ENCODE results near the gene STX17.
"Not testable (repeated sequence)": the region's sequence is repeated elsewhere in the genome, so short reads cannot be mapped to it uniquely, and the experiment has no call there.

Gene STX17

GRCh38 chr9:99906403-99907207 is at the start of gene STX17:
STX17 (plus strand) TSS chr9:99906654; CDS start chr9:99915240, 8,586 bp downstream.
- peak within 1 kb of the TSS; percentile 98 for H3K27ac Mint-ChIP-seq
- H3K27me3 Mint-ChIP-seq, result peaks cover 4% of the 10 kb centered on the region
- peaks cover 20% of the 10 kb centered on the region for H3K4me1 Mint-ChIP-seq
- ATAC-seq (ENCODE audit: low read depth) (peak; percentile 84), DNase-seq (ENCODE audit: low spot score in 2 of 2) (peak; percentile 85 to 92)
- H3K4me3 Mint-ChIP-seq, result peak within 1 kb of the TSS; percentile 93
- H3K36me3 Mint-ChIP-seq, result peaks cover 2% of the 10 kb centered on the region
- H3K9me3 Mint-ChIP-seq, result peaks cover 2% of the 10 kb centered on the region

GRCh38 chr9:99857576-99857975 is 48.9 kb upstream of the STX17 start:
- not testable (repeated sequence) for DNase-seq (ENCODE audit: low spot score in 2 of 2); H3K27me3 Mint-ChIP-seq; H3K4me3 Mint-ChIP-seq; H3K4me1 Mint-ChIP-seq; H3K36me3 Mint-ChIP-seq; ATAC-seq (ENCODE audit: low read depth); H3K9me3 Mint-ChIP-seq; H3K27ac Mint-ChIP-seq

GRCh38 chr9:99858087-99858486 is 48.4 kb upstream of the STX17 start:
- Mint-ChIP-seq H3K27me3 (no peaks in the 10 kb centered on the region), H3K4me1 (no peaks in the 10 kb centered on the region), H3K9me3 (no peaks in the 10 kb centered on the region), H3K27ac (no peak overlapping the region), H3K4me3 (no peak overlapping the region), H3K36me3 (no peaks in the 10 kb centered on the region)
- ATAC-seq (ENCODE audit: low read depth) (no peak), DNase-seq (ENCODE audit: low spot score in 2 of 2) (no peak)

- H3K27ac Mint-ChIP-seq, result no peak overlapping the region
- no peak for ATAC-seq (ENCODE audit: low read depth)
- no peak overlapping the region for H3K4me3 Mint-ChIP-seq
- no peaks in the 10 kb centered on the region for H3K36me3 Mint-ChIP-seq
- DNase-seq (ENCODE audit: low spot score in 2 of 2), result no peak
- no peaks in the 10 kb centered on the region for H3K4me1 Mint-ChIP-seq
- H3K27me3 Mint-ChIP-seq, result no peaks in the 10 kb centered on the region
- no peaks in the 10 kb centered on the region for H3K9me3 Mint-ChIP-seq
Measured at GRCh38 chr9:99859243-99859980, 47.0 kb upstream of the STX17 start.

- Mint-ChIP-seq H3K9me3 (no peaks in the 10 kb centered on the region), H3K36me3 (no peaks in the 10 kb centered on the region), H3K4me3 (no peak overlapping the region), H3K27me3 (no peaks in the 10 kb centered on the region), H3K27ac (no peak overlapping the region), H3K4me1 (no peaks in the 10 kb centered on the region)
- ATAC-seq (ENCODE audit: low read depth), result no peak
- no peak for DNase-seq (ENCODE audit: low spot score in 2 of 2)
Measured at GRCh38 chr9:99860266-99860665, 46.2 kb upstream of the STX17 start.

- ATAC-seq (ENCODE audit: low read depth) (no peak), DNase-seq (ENCODE audit: low spot score in 2 of 2) (no peak)
- Mint-ChIP-seq H3K9me3 (no peaks in the 10 kb centered on the region), H3K27me3 (no peaks in the 10 kb centered on the region), H3K27ac (no peak overlapping the region), H3K36me3 (no peaks in the 10 kb centered on the region), H3K4me1 (no peaks in the 10 kb centered on the region), H3K4me3 (no peak overlapping the region)
Measured at GRCh38 chr9:99863955-99864354, 42.5 kb upstream of the STX17 start.

- Mint-ChIP-seq H3K4me1 (no peaks in the 10 kb centered on the region), H3K9me3 (no peaks in the 10 kb centered on the region), H3K4me3 (no peak overlapping the region), H3K36me3 (no peaks in the 10 kb centered on the region), H3K27me3 (no peaks in the 10 kb centered on the region), H3K27ac (no peak overlapping the region)
- no peak for ATAC-seq (ENCODE audit: low read depth)
- no peak for DNase-seq (ENCODE audit: low spot score in 2 of 2)
Measured at GRCh38 chr9:99866398-99866797, 40.1 kb upstream of the STX17 start.

- Mint-ChIP-seq H3K27me3 (no peaks in the 10 kb centered on the region), H3K4me1 (no peaks in the 10 kb centered on the region), H3K9me3 (no peaks in the 10 kb centered on the region), H3K4me3 (no peak overlapping the region), H3K36me3 (no peaks in the 10 kb centered on the region), H3K27ac (no peak overlapping the region)
- no peak for DNase-seq (ENCODE audit: low spot score in 2 of 2)
- no peak for ATAC-seq (ENCODE audit: low read depth)
Measured at GRCh38 chr9:99867536-99867935, 38.9 kb upstream of the STX17 start.

GRCh38 chr9:99867968-99868367 is 38.5 kb upstream of the STX17 start:
- H3K27me3 Mint-ChIP-seq, result no peaks in the 10 kb centered on the region
- H3K4me3 Mint-ChIP-seq, result no peak overlapping the region
- DNase-seq (ENCODE audit: low spot score in 2 of 2) (no peak), ATAC-seq (ENCODE audit: low read depth) (no peak)
- H3K27ac Mint-ChIP-seq, result no peak overlapping the region
- no peaks in the 10 kb centered on the region for H3K4me1 Mint-ChIP-seq
- H3K9me3 Mint-ChIP-seq, result no peaks in the 10 kb centered on the region
- no peaks in the 10 kb centered on the region for H3K36me3 Mint-ChIP-seq

- Mint-ChIP-seq H3K27ac (no peak overlapping the region), H3K27me3 (no peaks in the 10 kb centered on the region)
Measured at GRCh38 chr9:99868845-99869244, 37.6 kb upstream of the STX17 start.

GRCh38 chr9:99870126-99870525 is 36.3 kb upstream of the STX17 start:
- no peak overlapping the region for H3K4me3 Mint-ChIP-seq
- DNase-seq (ENCODE audit: low spot score in 2 of 2), result no peak
- H3K36me3 Mint-ChIP-seq, result no peaks in the 10 kb centered on the region
- no peaks in the 10 kb centered on the region for H3K4me1 Mint-ChIP-seq
- H3K27me3 Mint-ChIP-seq, result no peaks in the 10 kb centered on the region
- no peak for ATAC-seq (ENCODE audit: low read depth)
- H3K9me3 Mint-ChIP-seq, result peaks cover 2% of the 10 kb centered on the region
- no peak overlapping the region for H3K27ac Mint-ChIP-seq

More at GRCh38 chr9:99868845-99869244, 37.6 kb upstream of the STX17 start:
- ATAC-seq (ENCODE audit: low read depth) (no peak), DNase-seq (ENCODE audit: low spot score in 2 of 2) (no peak)
- H3K4me1 Mint-ChIP-seq, result no peaks in the 10 kb centered on the region
- no peaks in the 10 kb centered on the region for H3K9me3 Mint-ChIP-seq
- H3K4me3 Mint-ChIP-seq, result no peak overlapping the region
- no peaks in the 10 kb centered on the region for H3K36me3 Mint-ChIP-seq

- Mint-ChIP-seq H3K4me3 (no peak overlapping the region), H3K36me3 (peaks cover 3% of the 10 kb centered on the region), H3K27ac (no peak overlapping the region), H3K27me3 (no peaks in the 10 kb centered on the region), H3K9me3 (peaks cover 7% of the 10 kb centered on the region), H3K4me1 (peaks cover 7% of the 10 kb centered on the region)
- ATAC-seq (ENCODE audit: low read depth) (no peak), DNase-seq (ENCODE audit: low spot score in 2 of 2) (no peak)
Measured at GRCh38 chr9:99873531-99873930, 32.9 kb upstream of the STX17 start.

GRCh38 chr9:99873943-99874584 is 32.4 kb upstream of the STX17 start:
- DNase-seq (ENCODE audit: low spot score in 2 of 2), result no peak
- Mint-ChIP-seq H3K36me3 (peaks cover 3% of the 10 kb centered on the region), H3K9me3 (peaks cover 7% of the 10 kb centered on the region), H3K27ac (no peak overlapping the region), H3K27me3 (no peaks in the 10 kb centered on the region), H3K4me1 (peaks cover 7% of the 10 kb centered on the region), H3K4me3 (no peak overlapping the region)
- no peak for ATAC-seq (ENCODE audit: low read depth)

GRCh38 chr9:99876190-99876589 is 30.3 kb upstream of the STX17 start:
- Mint-ChIP-seq H3K27ac (no peak overlapping the region), H3K4me1 (peaks cover 7% of the 10 kb centered on the region), H3K9me3 (peaks cover 9% of the 10 kb centered on the region), H3K4me3 (no peak overlapping the region), H3K36me3 (peaks cover 5% of the 10 kb centered on the region), H3K27me3 (no peaks in the 10 kb centered on the region)
- DNase-seq (ENCODE audit: low spot score in 2 of 2) (peak in 1 of 2 donors; percentile 32), ATAC-seq (ENCODE audit: low read depth) (peak; percentile 94)

All from memory B cell (primary cell).